MM.1S (cell line): ENCODE measurements around the gene TASP1.

Source experiments
- DNase-seq: peaks from one replicate; pipeline ENCODE4 v3.0.0-alpha.2; 2015
- H2AFZ ChIP-seq: fragments of 300-600 bp; sonication (generic); 2 replicates; pipeline ENCODE4 v1.6.0; 2016; ENCODE audit warnings: antibody characterized with exemption, low read length
- H3F3A ChIP-seq: fragments of 300-600 bp; sonication (generic); 2 replicates; pipeline ENCODE4 v1.6.1; 2016; ENCODE audit warnings: mild to moderate bottlenecking, antibody characterized with exemption, low read length, moderate library complexity, mixed read lengths; ENCODE audit not compliant: insufficient read depth
- H3K27ac ChIP-seq: fragments of 300-600 bp; sonication (generic); 2 replicates; pipeline ENCODE4 v1.5.1; 2016; ENCODE audit warnings: mild to moderate bottlenecking, low read length
- H3K27me3 ChIP-seq: fragments of 300-600 bp; sonication (generic); replicated peaks from 2 replicates; pipeline ENCODE4 v1.6.0; 2016; ENCODE audit warnings: low read length; ENCODE audit not compliant: insufficient read depth
- H3K36me3 ChIP-seq: fragments of 300-600 bp; sonication (generic); replicated peaks from 2 replicates; pipeline ENCODE4 v1.6.1; 2016; ENCODE audit warnings: mild to moderate bottlenecking, low read length, mixed read lengths; ENCODE audit not compliant: insufficient read depth
- H3K4me1 ChIP-seq: fragments of 300-600 bp; sonication (generic); 2 replicates; pipeline ENCODE4 v1.6.1; 2016; ENCODE audit warnings: low read length, mixed read lengths
- H3K4me2 ChIP-seq: fragments of 300-600 bp; sonication (generic); 2 replicates; pipeline ENCODE4 v1.6.0; 2016; ENCODE audit warnings: low read depth, low read length
- H3K4me3 ChIP-seq: fragments of 300-600 bp; sonication (generic); 2 replicates; pipeline ENCODE4 v1.5.1; 2016; ENCODE audit warnings: low read length, mixed read lengths
- H3K79me2 ChIP-seq: fragments of 300-600 bp; sonication (generic); 2 replicates; pipeline ENCODE4 v1.6.1; 2016; ENCODE audit warnings: mixed run types, low read length, mixed read lengths
- H3K9ac ChIP-seq: fragments of 300-600 bp; sonication (generic); 2 replicates; pipeline ENCODE4 v1.6.1; 2016; ENCODE audit warnings: low read length, mixed read lengths
- H3K9me2 ChIP-seq: fragments of 300-600 bp; sonication (generic); replicated peaks from 2 replicates; pipeline ENCODE4 v1.6.1; 2016; ENCODE audit warnings: mild to moderate bottlenecking, low read length, mixed read lengths; ENCODE audit not compliant: insufficient read depth
- H3K9me3 ChIP-seq: fragments of 300-600 bp; sonication (generic); replicated peaks from 2 replicates; pipeline ENCODE4 v1.6.1; 2016; ENCODE audit warnings: mild to moderate bottlenecking, low read length, mixed read lengths; ENCODE audit not compliant: insufficient read depth
- H4K20me1 ChIP-seq: fragments of 300-600 bp; sonication (generic); 2 replicates; pipeline ENCODE4 v1.6.1; 2016; ENCODE audit warnings: mild to moderate bottlenecking, low read length, moderate library complexity, mixed read lengths; ENCODE audit not compliant: insufficient read depth
- CTCF ChIP-seq: fragments of 300-600 bp; sonication (generic); IDR thresholded peaks from 2 replicates; pipeline ENCODE4 v1.5.1; 2016; ENCODE audit warnings: antibody characterized with exemption, low read length, mixed read lengths
- EZH2 ChIP-seq: fragments of 300-600 bp; sonication (generic); optimal IDR thresholded peaks from 2 replicates; pipeline ENCODE3; 2017; ENCODE audit warnings: low read depth, mild to moderate bottlenecking, antibody characterized with exemption, low read length, mixed read lengths
- EZH2phosphoT487 ChIP-seq: fragments of 300-600 bp; sonication (generic); IDR thresholded peaks from 2 replicates; pipeline ENCODE4 v1.6.1; 2018; ENCODE audit warnings: antibody characterized with exemption, low read length

Gene TASP1

GRCh38 chr20:13580707-13581106, 58.0 kb downstream of the TASP1 start:
- Histone ChIP-seq H3K9me2 (no peaks in the 10 kb centered on the region), H3K36me3 (no peaks in the 10 kb centered on the region)

GRCh38 chr20:13574071-13574470, 64.7 kb downstream of the TASP1 start:
- H3K9ac ChIP-seq, result no peak overlapping the region
- H3K4me3 ChIP-seq, result no peak overlapping the region
- H2AFZ ChIP-seq, result no peak overlapping the region
- H3K4me1 ChIP-seq, result no peaks in the 10 kb centered on the region
- H3K4me2 ChIP-seq, result no peak overlapping the region
- DNase-seq, result no peak
- H4K20me1 ChIP-seq, result no peaks in the 10 kb centered on the region
- H3K36me3 ChIP-seq, result no peaks in the 10 kb centered on the region
- no peaks in the 10 kb centered on the region for H3K9me2 ChIP-seq
- no peaks in the 10 kb centered on the region for H3K79me2 ChIP-seq
- H3K9me3 ChIP-seq, result no peaks in the 10 kb centered on the region
- no peaks in the 10 kb centered on the region for H3F3A ChIP-seq
- no peaks in the 10 kb centered on the region for H3K27me3 ChIP-seq
- no peak overlapping the region for H3K27ac ChIP-seq
- TF ChIP-seq CTCF (no peak), EZH2 (no peak), EZH2phosphoT487 (no peak)

More at GRCh38 chr20:13580707-13581106, 58.0 kb downstream of the TASP1 start:
- Histone ChIP-seq H2AFZ (no peak overlapping the region), H3K9ac (no peak overlapping the region), H3K4me3 (no peak overlapping the region), H3F3A (no peaks in the 10 kb centered on the region), H3K9me3 (no peaks in the 10 kb centered on the region), H4K20me1 (no peaks in the 10 kb centered on the region), H3K4me1 (no peaks in the 10 kb centered on the region), H3K27me3 (no peaks in the 10 kb centered on the region), H3K4me2 (no peak overlapping the region), H3K27ac (no peak overlapping the region), H3K79me2 (no peaks in the 10 kb centered on the region)
- no peak for TF ChIP-seq EZH2phosphoT487
- TF ChIP-seq CTCF, result no peak
- no peak for TF ChIP-seq EZH2
- no peak for DNase-seq

- H3K9me2 ChIP-seq, result no peaks in the 10 kb centered on the region
- H3F3A ChIP-seq, result no peaks in the 10 kb centered on the region
- no peaks in the 10 kb centered on the region for H3K79me2 ChIP-seq
Observed at GRCh38 chr20:13571662-13572061, 67.1 kb downstream of the TASP1 start.

More at GRCh38 chr20:13571662-13572061, 67.1 kb downstream of the TASP1 start:
- TF ChIP-seq EZH2, result no peak
- TF ChIP-seq CTCF, result no peak
- no peak for TF ChIP-seq EZH2phosphoT487
- Histone ChIP-seq H4K20me1 (no peaks in the 10 kb centered on the region), H3K4me3 (no peak overlapping the region), H3K36me3 (no peaks in the 10 kb centered on the region), H3K4me1 (no peaks in the 10 kb centered on the region), H3K9me3 (no peaks in the 10 kb centered on the region), H3K27ac (no peak overlapping the region), H3K27me3 (no peaks in the 10 kb centered on the region), H3K9ac (no peak overlapping the region), H2AFZ (no peak overlapping the region), H3K4me2 (no peak overlapping the region)
- DNase-seq, result no peak
